Upper lobe of right lung (tissue), 1 donor: ENCODE measurements around the gene HS3ST5. TPM values are rescaled to one million over a fixed set of nuclear protein-coding genes. Genes with fewer than 3 reads are reported as not detected.
"Not testable (repeated sequence)": the region's sequence is repeated elsewhere in the genome, so short reads cannot be mapped to it uniquely, and the experiment has no call there.

Experiments
- ATAC-seq: fragments of 200-7000 bp; cut with Tn5 transposase; one replicate; pipeline ENCODE4 v1.9.1; 2020; ENCODE audit warnings: mild to moderate bottlenecking, moderate library complexity
- DNase-seq: peaks from one replicate; pipeline ENCODE4 v3.0.0-alpha.2; 2020
- H3K27ac ChIP-seq: fragments of 200-600 bp; one replicate; pipeline ENCODE4 v1.8.0; 2022
- H3K27me3 ChIP-seq: fragments of 200-600 bp; one replicate; pipeline ENCODE4 v1.8.0; 2022; ENCODE audit warnings: mild to moderate bottlenecking
- H3K36me3 ChIP-seq: fragments of 200-600 bp; one replicate; pipeline ENCODE4 v1.8.0; 2022
- H3K4me1 ChIP-seq: fragments of 200-600 bp; one replicate; pipeline ENCODE4 v1.8.0; 2022
- H3K4me3 ChIP-seq: fragments of 200-600 bp; one replicate; pipeline ENCODE4 v1.8.0; 2022; ENCODE audit warnings: mild to moderate bottlenecking
- H3K9me3 ChIP-seq: fragments of 200-600 bp; one replicate; pipeline ENCODE4 v1.8.0; 2022
- CTCF ChIP-seq: fragments of 200-600 bp; IDR thresholded peaks from one replicate; pipeline ENCODE4 v1.8.0; 2022; ENCODE audit warnings: antibody characterized with exemption
- intact Hi-C: fragments of 100-400 bp; cut with DNase I; formaldehyde crosslinking; loops from one replicate; pipeline ENCODE4 v1.11.0; 2022
- total RNA-seq: library from RNA; stranded (reverse); fragmentation: NEBNext Ultra II Directional; extraction: Animal tissue kit (Norgen Biotek cat#: 25700); gene quantifications from one replicate; pipeline ENCODE4 v1.2.1, GENCODE V29; 2021
- donor health status: DM: no; HTN: yes; CAD: no; lungs with severe emphysema.

HS3ST5 gene
- total RNA-seq, 1 donor from 2014 or later: not detected

- H3K9me3 ChIP-seq: no peaks in the 10 kb centered on the region
- H3K27ac ChIP-seq: no peak overlapping the region
- no peak for TF ChIP-seq CTCF
- H3K36me3 ChIP-seq: no peaks in the 10 kb centered on the region
- H3K4me1 ChIP-seq: no peaks in the 10 kb centered on the region
- H3K27me3 ChIP-seq: no peaks in the 10 kb centered on the region
- intact Hi-C loops: no loop called here
- DNase-seq (no peak), ATAC-seq (no peak)
- H3K4me3 ChIP-seq: no peak overlapping the region
These were observed 114.8 kb downstream of the HS3ST5 start for GRCh38 chr6:114227944-114228468.

GRCh38 chr6:114220241-114220640, 122.6 kb downstream of the HS3ST5 start:
- DNase-seq (no peak), ATAC-seq (no peak)
- no peak overlapping the region for H3K4me3 ChIP-seq
- no peak for TF ChIP-seq CTCF
- no peaks in the 10 kb centered on the region for H3K27me3 ChIP-seq
- H3K27ac ChIP-seq: no peak overlapping the region
- intact Hi-C loops: no loop called here
- H3K9me3 ChIP-seq: no peaks in the 10 kb centered on the region
- H3K36me3 ChIP-seq: no peaks in the 10 kb centered on the region
- H3K4me1 ChIP-seq: no peaks in the 10 kb centered on the region

GRCh38 chr6:114218437-114219340, 124.1 kb downstream of the HS3ST5 start:
- no peaks in the 10 kb centered on the region for H3K36me3 ChIP-seq
- DNase-seq (no peak), ATAC-seq (no peak)
- H3K4me3 ChIP-seq: no peak overlapping the region
- no peaks in the 10 kb centered on the region for H3K9me3 ChIP-seq
- no peaks in the 10 kb centered on the region for H3K4me1 ChIP-seq
- H3K27ac ChIP-seq: no peak overlapping the region
- intact Hi-C loops: no loop called here
- no peaks in the 10 kb centered on the region for H3K27me3 ChIP-seq
- TF ChIP-seq CTCF: no peak

- intact Hi-C loops, H3K4me1 ChIP-seq, ATAC-seq, H3K4me3 ChIP-seq, DNase-seq, H3K9me3 ChIP-seq, H3K27ac ChIP-seq, H3K36me3 ChIP-seq, H3K27me3 ChIP-seq: not testable (repeated sequence)
These were observed 124.8 kb downstream of the HS3ST5 start for GRCh38 chr6:114217996-114218395.

- no peaks in the 10 kb centered on the region for H3K27me3 ChIP-seq
- intact Hi-C loops: no loop called here
- ATAC-seq (no peak), DNase-seq (no peak)
- H3K4me1 ChIP-seq: no peaks in the 10 kb centered on the region
- no peaks in the 10 kb centered on the region for H3K9me3 ChIP-seq
- no peaks in the 10 kb centered on the region for H3K36me3 ChIP-seq
- no peak for TF ChIP-seq CTCF
- no peak overlapping the region for H3K4me3 ChIP-seq
- no peak overlapping the region for H3K27ac ChIP-seq
These were observed 125.9 kb downstream of the HS3ST5 start for GRCh38 chr6:114216789-114217467.

DNA sequence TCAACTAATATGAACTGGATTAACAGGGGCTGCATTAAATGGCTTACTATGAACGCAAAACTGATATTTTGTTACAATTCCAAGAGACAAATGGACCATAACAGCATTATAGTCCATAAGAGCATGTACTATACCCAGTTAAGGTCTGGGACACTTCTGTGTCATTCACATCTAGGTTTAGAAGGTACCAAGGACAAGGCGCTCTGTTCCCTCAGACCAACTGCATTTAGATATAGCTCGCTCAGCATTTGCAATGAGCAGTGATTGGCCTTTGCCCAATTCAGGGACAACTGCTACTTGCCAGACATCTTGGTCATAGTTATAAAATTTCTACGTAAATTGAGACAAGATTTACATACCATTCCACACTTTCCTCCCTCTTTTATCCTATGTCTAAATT, 132.4 kb downstream of the HS3ST5 start:
- intact Hi-C loops: no loop called here
- DNase-seq (no peak), ATAC-seq (no peak)
- no peak for TF ChIP-seq CTCF
- no peaks in the 10 kb centered on the region for H3K4me1 ChIP-seq
- H3K36me3 ChIP-seq: no peaks in the 10 kb centered on the region
- no peaks in the 10 kb centered on the region for H3K27me3 ChIP-seq
- H3K27ac ChIP-seq: no peak overlapping the region
- H3K9me3 ChIP-seq: no peaks in the 10 kb centered on the region
- H3K4me3 ChIP-seq: no peak overlapping the region
